ENCODE measurements around the gene BCAS3. TPM values are rescaled to one million over a fixed set of nuclear protein-coding genes. Genes with fewer than 3 reads are reported as not detected.

The BCAS3 gene
- total RNA-seq, 1 donor = 23.7 TPM

DNA sequence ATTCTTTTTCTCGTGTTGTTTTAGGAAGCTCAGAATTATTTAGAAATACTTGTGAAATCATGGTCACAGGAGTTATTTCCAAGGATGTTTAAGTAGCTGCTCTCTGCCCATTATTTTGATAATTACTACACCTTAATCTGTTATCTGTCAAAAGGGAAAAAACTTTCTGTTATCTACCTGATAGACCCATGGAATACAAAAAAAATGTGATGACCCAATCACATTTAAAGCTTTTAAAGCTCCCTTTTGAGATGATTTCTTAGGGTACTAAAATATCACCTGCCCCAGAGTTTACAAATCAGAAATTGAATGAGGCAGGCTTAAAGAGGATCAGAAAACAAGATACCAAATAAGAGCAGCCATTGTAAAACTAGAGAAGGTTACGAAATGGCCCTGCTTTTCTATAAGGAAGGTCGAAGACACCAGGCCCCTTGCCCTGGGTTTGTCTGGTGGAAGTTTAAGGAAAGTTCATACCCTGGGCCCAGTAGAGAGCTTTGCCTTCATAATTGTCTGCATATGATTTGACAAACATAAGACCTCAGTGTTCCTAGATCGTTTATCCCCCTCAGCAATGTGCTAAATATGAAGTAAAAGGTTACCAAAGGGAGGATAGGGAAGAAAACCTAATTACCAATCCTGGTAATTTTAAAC, 572.1 kb downstream of the BCAS3 start:
- TF ChIP-seq CTCF (IDR thresholded peaks at IDR 0.05; ENCODE audit: insufficient read depth, low read depth, low read length) = no peak
- peak; percentile 69 for DNase-seq (ENCODE audit: low read depth)
- H3K4me3 ChIP-seq (ENCODE audit: low read depth, low read length) = no peak overlapping the region

GRCh38 chr17:61250335-61250890, 572.8 kb downstream of the BCAS3 start:
- H3K4me3 ChIP-seq (ENCODE audit: low read depth, low read length) = peak overlapping the region; percentile 9
- TF ChIP-seq CTCF (IDR thresholded peaks at IDR 0.05; ENCODE audit: insufficient read depth, low read depth, low read length) = no peak

GRCh38 chr17:61251939-61252865, 574.6 kb downstream of the BCAS3 start:
- DNase-seq (ENCODE audit: low read depth) = peak; percentile 100

More at GRCh38 chr17:61250335-61250890, 572.8 kb downstream of the BCAS3 start:
- peak; percentile 96 for DNase-seq (ENCODE audit: low read depth)

DNA sequence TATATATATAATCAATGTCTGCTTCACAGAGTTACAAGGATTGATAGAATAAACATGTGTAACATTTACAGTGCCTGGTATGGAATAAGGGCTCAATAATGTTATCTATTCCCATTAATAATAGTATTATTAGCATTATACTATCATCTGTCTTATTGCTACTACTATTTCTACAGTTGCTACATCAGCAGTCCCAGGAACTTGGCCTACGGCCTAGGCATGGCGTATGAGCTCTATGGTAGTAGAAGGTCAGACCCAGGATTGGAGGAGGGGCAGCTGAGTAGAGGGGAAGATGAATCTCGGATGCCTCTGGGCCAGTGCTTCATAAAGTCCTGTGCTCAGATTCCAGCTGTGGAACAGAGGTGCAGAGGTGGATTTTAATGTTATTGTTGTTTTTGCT, 575.7 kb downstream of the BCAS3 start:
- DNase-seq (ENCODE audit: low read depth) = peak; percentile 75
- TF ChIP-seq CTCF (IDR thresholded peaks at IDR 0.05; ENCODE audit: insufficient read depth, low read depth, low read length) = no peak
- no peak overlapping the region for H3K4me3 ChIP-seq (ENCODE audit: low read depth, low read length)

More at GRCh38 chr17:61251939-61252865, 574.6 kb downstream of the BCAS3 start:
- no peak overlapping the region for H3K4me3 ChIP-seq (ENCODE audit: low read depth, low read length)
- TF ChIP-seq CTCF (IDR thresholded peaks at IDR 0.05; ENCODE audit: insufficient read depth, low read depth, low read length) = no peak

DNA sequence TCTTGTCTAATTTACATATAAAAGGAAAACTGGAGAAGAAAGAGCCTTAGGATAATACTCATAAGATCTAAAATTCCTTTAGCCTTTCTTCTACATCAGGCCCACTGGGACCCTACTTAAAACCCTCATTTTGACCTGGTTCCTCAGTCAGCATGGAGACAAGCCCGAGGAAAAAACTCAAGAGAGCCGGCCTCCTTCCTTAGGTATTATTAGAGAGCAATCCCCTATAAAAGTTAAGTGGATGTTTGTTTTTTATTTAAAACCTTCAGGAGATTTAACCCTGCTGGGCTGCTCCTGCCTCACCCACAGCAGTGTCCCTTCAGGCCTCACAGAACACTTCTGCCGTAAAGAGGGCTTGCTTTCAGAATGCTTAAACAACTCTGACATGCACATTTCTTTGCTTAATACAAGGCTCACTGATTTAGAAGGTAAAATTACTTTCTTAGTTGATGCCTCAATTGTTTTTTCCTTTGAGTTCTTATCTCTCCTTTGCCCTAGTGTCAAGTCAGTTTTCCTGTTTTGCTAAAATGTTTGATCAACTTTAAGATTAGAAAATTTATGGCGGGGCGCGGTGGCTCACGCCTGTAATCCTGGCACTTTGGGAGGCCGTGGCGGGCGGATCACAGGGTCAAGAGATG, 576.4 kb downstream of the BCAS3 start:
- DNase-seq (ENCODE audit: low read depth) = peak; percentile 66
- H3K4me3 ChIP-seq (ENCODE audit: low read depth, low read length) = no peak overlapping the region
- TF ChIP-seq CTCF (IDR thresholded peaks at IDR 0.05; ENCODE audit: insufficient read depth, low read depth, low read length) = no peak

DNA sequence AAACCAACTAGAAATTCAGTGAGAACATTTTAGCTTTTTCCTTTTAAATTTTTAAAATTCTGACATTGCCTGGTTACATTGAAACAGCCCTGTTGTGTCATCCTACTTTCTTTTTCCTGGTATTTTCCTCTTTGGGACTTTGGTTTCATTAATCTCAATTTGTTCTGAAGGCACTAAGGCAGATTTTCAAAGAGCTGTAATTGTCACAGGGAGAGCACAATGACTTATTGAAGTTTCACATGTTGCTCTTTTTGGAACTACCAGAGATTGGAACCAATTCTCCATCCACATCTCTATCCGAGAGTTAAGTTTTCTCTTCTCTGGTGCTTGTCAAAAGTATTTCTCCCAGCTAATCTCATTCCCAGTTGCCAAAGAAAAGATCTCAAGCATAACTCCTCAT, 577.3 kb downstream of the BCAS3 start:
- no peak for DNase-seq (ENCODE audit: low read depth)
- H3K4me3 ChIP-seq (ENCODE audit: low read depth, low read length) = no peak overlapping the region

More for the DNA sequence above, 577.3 kb downstream of the BCAS3 start:
- TF ChIP-seq CTCF (IDR thresholded peaks at IDR 0.05; ENCODE audit: insufficient read depth, low read depth, low read length) = no peak
